Measurements from ENCODE around the gene SLC8B1.
A peak's percentile ranks its signal among the peaks of the same experiment; 100 is the strongest.
"Not testable (repeated sequence)": the region's sequence is repeated elsewhere in the genome, so short reads cannot be mapped to it uniquely, and the experiment has no call there.

SLC8B1 gene

DNA sequence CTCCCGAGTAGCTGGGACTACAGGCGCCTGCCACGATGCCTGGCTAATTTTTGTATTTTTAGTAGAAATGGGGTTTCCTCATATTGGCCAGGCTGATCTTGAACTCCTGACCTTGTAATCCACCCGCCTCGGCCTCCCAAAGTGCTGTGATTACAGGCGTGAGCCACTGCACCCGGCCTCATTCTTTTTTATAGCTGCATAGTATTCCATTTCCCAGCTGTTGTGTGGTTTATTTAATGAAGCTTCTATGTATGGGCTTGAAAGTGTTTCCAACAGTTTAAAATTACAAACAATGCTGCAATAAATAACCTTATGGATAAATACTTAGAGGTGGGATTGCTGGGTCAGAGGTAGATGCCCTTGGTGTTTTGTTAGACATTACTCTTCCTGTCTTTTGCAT is 19.3 kb upstream of the SLC8B1 start:
- not testable (repeated sequence) for DNase-seq

DNA sequence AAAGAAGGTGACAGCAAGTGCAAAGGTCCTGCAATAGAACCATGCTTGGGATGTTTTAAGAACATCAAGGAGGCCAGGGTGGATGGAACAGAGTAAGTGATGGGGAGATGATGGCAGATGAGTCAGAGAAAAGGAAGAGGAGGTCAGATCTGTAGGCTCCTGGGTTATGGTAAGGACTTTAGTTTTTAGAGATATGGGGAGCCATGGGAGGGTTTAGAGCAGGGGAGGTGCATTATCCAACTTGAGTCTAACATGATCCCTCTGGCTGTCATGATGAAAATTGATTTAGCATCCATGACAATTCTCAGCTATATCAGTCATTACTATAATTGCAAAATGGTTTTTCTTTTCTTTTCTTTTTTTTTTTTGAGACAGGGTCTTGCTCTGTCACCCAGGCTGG is 16.2 kb upstream of the SLC8B1 start:
- DNase-seq: no peak

DNA sequence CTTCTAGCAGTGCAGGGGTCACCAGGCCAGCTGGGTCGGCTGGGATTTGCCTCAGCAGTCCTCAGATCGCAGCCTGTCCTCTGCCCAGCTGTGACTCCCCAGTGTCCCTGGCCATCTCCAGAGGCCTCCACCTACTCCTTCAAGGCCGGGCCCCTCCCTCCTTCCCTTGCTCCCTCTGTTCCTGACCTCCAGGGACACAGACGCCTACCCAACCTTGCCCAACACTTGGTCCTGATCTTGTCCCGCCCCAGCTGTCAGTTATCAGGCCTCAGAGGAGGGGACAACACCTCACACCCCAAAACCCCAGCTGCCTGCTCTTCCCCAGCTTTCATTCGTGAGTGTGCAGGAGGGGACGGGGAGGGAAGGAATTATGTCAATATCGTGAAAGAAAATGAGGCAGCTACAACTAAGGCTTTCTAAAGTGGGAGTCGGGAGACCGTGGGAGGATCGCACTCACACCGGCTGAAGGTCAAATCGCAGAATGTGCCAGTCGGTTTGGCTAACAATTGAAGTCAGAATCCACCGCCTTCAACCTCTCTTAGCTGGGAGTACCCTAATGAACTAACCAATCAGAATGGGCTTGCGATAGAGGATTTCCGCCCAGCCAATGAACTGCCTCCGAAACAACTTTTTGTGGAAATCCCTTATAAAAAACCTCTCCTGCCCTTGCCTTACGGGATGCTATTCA is 14.1 kb upstream of the SLC8B1 start:
- DNase-seq: no peak

- DNase-seq: no peak
Measured at GRCh38 chr12:113347892-113348291, 13.0 kb upstream of the SLC8B1 start.

DNA sequence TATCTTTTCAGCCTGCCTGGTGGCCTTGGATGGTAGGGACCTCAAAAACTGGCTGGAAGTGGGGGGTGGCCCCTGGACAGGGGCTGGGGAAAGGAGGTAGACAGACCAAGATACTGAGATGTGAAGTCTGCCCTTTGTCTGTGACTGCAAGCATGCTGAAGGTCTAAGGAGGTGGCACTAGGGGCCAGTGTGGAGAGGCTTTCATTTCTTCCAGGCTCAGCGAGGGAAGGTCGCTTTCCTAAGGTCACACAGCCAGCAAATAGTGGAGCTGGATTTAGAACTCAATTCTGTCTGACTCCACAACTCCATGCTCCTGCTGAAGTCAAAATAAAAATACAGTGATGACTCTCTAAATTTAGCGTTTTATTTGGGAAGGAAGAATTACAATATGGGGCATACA is 12.2 kb upstream of the SLC8B1 start:
- DNase-seq: no peak

DNA sequence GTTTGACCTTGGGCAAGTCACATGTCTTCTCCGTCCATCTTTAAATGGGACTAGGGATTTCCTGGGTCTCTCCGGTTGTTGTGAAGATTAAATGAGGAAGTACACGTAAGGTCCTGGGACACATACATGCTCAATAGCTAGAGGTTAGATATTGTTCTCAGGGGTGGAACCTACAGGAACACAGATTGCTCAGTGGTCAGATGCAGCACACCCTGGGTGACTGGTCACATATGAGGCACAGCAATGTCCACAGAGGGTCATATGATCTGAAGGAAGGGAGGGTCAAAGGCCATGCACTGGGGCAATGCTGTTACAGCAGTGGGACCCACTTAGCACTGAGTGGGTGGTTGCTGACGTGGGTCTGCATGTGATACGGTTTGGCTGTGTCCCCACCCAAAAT is 11.4 kb upstream of the SLC8B1 start:
- no peak for DNase-seq

- DNase-seq: no peak
Measured at GRCh38 chr12:113345318-113345717, 10.4 kb upstream of the SLC8B1 start.

DNA sequence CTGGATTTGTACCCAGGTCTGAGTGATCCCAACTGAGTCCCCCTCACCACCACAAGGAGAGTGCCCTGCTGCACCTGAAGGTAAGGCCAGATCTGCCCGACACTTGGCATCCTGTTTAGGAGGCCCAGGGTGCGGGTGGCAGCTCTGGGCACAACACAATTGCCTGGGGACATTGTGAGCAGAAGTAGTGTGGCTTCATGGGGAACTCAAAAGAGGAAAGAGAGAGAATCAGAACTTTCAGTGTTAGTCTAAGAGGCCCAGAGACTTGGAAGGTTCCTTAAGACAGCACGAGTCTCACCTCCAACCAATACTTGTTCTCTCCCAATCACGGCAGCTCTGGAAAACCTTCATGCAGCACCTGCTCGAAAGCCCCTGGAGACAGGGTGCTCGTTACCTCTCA is 6.6 kb upstream of the SLC8B1 start:
- no peak for DNase-seq

DNA sequence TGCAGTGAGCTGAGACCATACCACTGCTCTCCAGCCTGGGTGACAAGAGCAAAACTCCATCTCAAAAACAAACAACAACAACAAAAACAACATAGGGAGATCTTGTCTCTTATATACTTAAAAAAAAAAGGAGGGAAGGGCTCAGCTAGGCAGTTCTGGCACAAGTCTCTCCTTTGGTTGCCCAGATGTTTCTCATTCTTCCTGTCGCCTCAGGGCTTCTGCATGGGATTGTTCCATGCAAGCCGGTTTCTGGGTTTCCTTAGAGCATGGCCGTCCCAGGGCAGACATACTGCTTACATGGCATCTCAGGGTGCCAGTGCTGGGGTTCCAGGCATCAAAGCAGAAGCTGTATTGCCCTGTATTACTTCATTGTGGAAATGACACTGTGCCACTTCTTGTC is 5.2 kb upstream of the SLC8B1 start:
- DNase-seq: no peak

GRCh38 chr12:113339540-113339939 is 4.6 kb upstream of the SLC8B1 start:
- no peak for DNase-seq

- DNase-seq: peak; percentile 4
Measured at GRCh38 chr12:113333877-113334785, 778 bp downstream of the SLC8B1 start.

DNA sequence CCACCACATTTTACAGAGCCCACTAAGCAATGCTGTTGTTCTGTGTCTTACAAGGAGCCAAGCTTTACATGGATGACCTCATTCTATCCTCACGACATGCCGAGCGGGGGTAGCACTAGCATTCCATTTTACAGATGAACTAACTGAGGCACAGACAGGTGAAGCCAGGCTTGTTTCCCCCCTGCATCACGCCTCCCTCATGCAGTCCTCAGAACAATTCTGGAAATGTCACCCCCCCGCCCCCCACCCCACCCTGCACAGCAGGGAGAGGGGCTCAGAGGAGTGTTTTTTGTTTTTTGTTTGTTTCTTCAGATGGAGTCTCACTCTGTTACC is 1.5 kb downstream of the SLC8B1 start:
- no peak for DNase-seq

DNA sequence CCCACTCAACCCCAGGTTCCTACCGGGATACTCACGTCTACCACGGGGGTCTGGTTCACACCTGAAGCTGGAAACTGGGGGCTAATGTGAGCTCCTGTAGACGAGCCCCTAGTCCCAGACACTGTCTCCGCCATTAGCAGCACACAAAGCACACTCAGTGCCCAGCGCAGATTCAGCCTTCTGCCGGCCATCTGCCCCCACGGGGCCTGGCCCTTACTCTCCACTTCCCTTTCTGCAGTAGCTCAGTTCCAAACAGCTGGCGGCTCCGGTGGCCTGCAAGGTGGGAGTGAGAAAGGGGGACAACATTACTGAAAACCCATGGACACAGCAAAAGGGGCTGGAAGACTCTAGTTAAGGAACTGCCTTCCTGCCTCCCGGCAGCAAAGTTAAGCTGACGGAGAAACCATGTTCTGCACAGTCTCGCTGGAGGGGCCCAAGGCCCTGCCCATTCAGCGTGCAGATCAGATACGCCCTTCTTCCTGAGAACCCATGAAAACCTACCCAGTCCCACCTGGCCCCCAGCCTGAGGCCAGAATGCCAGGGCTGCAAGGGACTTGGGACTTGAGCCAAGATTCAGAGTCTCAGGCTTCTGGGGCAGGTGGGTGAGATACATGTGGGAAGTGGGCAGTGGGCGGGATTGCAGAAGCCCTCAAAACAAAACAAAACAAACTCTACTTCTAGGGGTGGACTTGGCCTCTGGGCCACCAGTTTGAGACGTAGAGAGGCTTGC is 2.1 kb downstream of the SLC8B1 start:
- no peak for DNase-seq

- no peak for DNase-seq
Measured at GRCh38 chr12:113330505-113330904, 4.4 kb downstream of the SLC8B1 start.

DNA sequence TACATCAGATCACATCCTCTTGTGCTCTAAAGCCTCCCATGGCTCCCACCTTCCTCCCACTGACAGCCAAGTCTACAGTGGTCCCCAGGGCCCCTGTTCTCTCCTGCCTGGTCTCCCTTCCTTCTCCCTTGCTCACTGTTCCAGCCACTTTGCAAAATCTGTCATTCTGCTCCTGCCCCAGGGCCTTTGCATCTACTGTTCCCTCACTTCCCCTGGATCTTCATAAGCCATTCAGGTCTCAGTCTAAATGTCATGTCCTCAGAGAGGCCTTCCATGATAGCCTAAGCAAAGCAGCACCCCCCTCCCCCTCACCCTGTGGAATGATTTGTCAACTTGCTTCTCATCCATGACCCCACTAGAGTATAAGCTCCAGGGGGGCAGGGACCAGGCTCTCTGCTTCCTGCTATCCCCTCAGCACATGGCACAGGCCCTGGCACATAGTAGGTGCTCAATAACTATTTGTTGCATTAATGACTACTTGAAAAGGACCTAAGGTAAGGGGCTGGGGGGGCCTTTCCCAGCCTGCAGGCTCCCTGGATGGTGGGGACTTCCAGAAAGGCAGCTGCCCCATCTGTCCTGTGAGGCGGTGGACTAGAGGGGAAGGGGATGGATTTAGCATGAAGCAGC is 5.0 kb downstream of the SLC8B1 start:
- DNase-seq: no peak

- no peak for DNase-seq
Measured at GRCh38 chr12:113329022-113329790, 5.7 kb downstream of the SLC8B1 start.

DNA sequence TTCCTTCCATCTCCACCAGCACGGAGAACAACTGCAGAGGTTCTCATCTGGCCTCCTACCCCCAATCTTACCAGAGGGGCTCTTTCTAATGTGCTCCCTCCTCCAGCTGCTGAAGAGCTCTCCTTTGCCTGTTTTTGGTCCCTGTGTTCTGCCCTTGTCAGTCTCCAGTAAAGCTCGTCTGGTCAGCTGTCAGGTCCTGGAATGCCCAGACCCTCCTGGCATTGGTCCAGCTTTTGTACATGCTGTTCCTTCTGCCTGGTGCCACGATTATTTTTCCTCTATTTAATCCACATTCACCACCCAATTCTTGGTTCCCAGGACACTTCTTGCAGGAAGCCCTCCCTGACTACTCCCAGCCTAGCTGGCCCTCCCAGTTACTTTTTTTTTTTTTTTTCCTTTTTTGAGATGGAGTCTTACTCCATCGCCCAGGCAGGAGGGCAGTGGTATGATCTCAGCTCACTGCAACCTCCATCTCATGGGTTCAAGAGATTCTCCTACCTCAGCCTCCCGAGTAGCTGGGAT is 6.5 kb downstream of the SLC8B1 start:
- DNase-seq: no peak

DNA sequence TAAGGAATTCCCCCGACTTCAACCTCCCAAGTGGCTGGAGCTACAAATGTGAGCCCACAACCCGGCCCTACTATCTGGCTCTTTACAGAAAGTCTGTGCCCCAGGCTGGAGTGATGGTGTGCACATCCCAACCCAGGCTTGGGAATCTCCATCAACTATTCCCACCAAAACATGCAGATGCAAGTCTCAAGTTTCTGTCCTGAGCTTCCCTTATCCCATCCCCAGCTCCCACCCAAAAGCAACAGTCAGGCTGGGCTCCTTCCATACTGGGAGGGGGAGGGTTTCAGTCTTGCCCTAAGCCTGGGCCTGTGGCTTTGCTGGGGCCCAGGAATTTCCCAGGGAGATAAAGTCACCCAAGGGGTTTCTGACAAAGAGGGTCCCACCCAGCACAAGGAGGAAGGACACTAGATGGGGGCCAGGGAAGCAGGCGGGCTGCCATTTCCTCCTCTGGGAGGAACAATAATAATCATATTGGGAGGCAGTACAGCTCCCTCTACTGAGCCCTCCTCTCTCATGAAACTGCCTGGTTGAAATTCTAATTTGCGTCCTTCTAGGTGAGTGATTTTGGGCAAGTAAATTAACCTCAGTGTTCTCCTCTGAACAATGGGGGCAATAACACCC is 8.0 kb downstream of the SLC8B1 start:
- no peak for DNase-seq

DNA sequence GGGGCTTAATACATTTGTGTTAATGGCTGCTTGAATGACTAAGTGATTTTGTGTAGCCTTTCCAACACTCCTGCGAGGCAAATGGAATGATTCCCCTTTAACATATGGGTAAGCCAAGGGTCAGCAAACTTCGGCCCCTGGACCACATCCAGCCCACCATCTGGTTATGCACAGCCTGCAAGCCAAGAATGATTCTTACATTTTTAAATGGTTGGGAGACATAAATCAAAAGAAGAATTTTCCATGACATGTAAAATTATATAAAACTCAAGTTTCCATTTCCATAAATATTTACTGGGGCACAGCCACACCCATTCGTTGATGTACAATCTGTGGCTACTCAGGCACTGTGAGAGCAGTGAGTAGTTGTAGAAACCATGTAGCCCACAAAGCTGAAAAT is 9.0 kb downstream of the SLC8B1 start:
- no peak for DNase-seq

DNA sequence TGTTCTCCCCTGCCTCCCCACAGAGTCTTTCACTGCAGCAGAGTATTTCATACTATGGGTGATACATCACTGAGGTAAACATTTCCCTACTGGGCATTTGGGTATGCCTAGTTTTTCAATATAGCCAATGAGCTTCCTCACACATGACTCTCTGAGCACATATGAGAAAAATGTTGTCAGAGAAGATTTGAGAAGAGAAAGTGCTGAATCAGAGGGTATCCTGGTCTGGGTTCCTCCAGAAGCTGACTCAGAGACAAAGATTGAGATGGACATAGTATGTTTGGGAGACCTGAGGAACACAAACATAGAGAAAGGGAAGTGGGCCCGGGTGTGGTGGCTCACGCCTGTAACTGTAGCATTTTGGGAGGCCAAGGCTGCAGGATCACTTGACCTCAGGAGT is 12.6 kb downstream of the SLC8B1 start:
- no peak for DNase-seq

- no peak for DNase-seq
Measured at GRCh38 chr12:113320401-113320800, 14.5 kb downstream of the SLC8B1 start.

Data from stimulated activated CD4-positive, alpha-beta T cell treated with anti-CD3 and anti-CD28 coated beads, Interleukin-4, amount 100 ng/mL, for 24 hours (primary cell).